ENCODE measurements around the gene SNX25. TPM values are rescaled to one million over a fixed set of nuclear protein-coding genes. Genes with fewer than 3 reads are reported as not detected.

SNX25 gene
- total and polyA plus RNA-seq, 4 donors, result 2.8 to 13.9 (median 5.0) TPM

DNA sequence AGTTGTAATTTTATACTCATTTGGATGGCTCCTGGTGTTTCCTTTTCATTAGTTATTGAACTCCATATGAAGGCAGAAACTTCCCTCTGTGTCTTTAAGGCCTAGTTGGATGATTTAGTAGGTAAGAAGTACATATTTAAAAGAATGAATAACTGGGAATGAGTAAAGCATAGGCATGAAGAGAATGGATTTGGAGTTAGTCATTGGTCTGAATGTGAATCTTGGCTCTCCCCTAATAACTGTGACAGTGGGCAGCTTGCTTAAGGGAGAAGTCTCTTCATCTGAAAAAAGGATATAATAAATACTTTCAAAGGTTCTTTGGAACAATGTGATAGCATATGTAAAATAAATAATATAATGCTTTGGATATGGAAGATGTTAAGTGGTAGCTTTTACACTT is 13.2 kb downstream of the SNX25 start:
- no peaks in the 10 kb centered on the region for H3K27me3 ChIP-seq (ENCODE audit: control insufficient read depth in 4 of 4, insufficient read depth in 4 of 4, low read length in 3 of 4)
- no peak overlapping the region for H3K9ac ChIP-seq (ENCODE audit: low read depth in 1 of 2, low read length in 2 of 2)
- H3K4me3 ChIP-seq (ENCODE audit: low read depth in 1 of 3, low read length in 3 of 3), result no peak overlapping the region
- TF ChIP-seq FOXA1 (IDR thresholded peaks at IDR 0.05) (no peak), HNF4A (conservative IDR thresholded peaks at IDR 0.05) (no peak), YY1 (IDR thresholded peaks at IDR 0.05) (no peak), JUND (IDR thresholded peaks at IDR 0.05) (no peak), GABPA (IDR thresholded peaks at IDR 0.05 in 1 of 2, conservative IDR thresholded peaks at IDR 0.05 in 1 of 2) (no peak), SP1 (IDR thresholded peaks at IDR 0.05) (no peak), FOXA2 (IDR thresholded peaks at IDR 0.05) (no peak), EGR1 (IDR thresholded peaks at IDR 0.05; ENCODE audit: low read depth in 2 of 2) (no peak), RXRA (IDR thresholded peaks at IDR 0.05) (no peak)
- TF ChIP-seq, protein P1, sequence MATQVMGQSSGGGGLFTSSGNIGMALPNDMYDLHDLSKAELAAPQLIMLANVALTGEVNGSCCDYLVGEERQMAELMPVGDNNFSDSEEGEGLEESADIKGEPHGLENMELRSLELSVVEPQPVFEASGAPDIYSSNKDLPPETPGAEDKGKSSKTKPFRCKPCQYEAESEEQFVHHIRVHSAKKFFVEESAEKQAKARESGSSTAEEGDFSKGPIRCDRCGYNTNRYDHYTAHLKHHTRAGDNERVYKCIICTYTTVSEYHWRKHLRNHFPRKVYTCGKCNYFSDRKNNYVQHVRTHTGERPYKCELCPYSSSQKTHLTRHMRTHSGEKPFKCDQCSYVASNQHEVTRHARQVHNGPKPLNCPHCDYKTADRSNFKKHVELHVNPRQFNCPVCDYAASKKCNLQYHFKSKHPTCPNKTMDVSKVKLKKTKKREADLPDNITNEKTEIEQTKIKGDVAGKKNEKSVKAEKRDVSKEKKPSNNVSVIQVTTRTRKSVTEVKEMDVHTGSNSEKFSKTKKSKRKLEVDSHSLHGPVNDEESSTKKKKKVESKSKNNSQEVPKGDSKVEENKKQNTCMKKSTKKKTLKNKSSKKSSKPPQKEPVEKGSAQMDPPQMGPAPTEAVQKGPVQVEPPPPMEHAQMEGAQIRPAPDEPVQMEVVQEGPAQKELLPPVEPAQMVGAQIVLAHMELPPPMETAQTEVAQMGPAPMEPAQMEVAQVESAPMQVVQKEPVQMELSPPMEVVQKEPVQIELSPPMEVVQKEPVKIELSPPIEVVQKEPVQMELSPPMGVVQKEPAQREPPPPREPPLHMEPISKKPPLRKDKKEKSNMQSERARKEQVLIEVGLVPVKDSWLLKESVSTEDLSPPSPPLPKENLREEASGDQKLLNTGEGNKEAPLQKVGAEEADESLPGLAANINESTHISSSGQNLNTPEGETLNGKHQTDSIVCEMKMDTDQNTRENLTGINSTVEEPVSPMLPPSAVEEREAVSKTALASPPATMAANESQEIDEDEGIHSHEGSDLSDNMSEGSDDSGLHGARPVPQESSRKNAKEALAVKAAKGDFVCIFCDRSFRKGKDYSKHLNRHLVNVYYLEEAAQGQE (IDR thresholded peaks at IDR 0.05), result no peak
- TF ChIP-seq, protein P2, sequence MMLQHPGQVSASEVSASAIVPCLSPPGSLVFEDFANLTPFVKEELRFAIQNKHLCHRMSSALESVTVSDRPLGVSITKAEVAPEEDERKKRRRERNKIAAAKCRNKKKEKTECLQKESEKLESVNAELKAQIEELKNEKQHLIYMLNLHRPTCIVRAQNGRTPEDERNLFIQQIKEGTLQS (IDR thresholded peaks at IDR 0.05), result no peak
- TF ChIP-seq, protein P3, sequence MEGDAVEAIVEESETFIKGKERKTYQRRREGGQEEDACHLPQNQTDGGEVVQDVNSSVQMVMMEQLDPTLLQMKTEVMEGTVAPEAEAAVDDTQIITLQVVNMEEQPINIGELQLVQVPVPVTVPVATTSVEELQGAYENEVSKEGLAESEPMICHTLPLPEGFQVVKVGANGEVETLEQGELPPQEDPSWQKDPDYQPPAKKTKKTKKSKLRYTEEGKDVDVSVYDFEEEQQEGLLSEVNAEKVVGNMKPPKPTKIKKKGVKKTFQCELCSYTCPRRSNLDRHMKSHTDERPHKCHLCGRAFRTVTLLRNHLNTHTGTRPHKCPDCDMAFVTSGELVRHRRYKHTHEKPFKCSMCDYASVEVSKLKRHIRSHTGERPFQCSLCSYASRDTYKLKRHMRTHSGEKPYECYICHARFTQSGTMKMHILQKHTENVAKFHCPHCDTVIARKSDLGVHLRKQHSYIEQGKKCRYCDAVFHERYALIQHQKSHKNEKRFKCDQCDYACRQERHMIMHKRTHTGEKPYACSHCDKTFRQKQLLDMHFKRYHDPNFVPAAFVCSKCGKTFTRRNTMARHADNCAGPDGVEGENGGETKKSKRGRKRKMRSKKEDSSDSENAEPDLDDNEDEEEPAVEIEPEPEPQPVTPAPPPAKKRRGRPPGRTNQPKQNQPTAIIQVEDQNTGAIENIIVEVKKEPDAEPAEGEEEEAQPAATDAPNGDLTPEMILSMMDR (IDR thresholded peaks at IDR 0.05; ENCODE audit: low read depth, low read length, missing input control), result no peak
- TF ChIP-seq, protein P4, sequence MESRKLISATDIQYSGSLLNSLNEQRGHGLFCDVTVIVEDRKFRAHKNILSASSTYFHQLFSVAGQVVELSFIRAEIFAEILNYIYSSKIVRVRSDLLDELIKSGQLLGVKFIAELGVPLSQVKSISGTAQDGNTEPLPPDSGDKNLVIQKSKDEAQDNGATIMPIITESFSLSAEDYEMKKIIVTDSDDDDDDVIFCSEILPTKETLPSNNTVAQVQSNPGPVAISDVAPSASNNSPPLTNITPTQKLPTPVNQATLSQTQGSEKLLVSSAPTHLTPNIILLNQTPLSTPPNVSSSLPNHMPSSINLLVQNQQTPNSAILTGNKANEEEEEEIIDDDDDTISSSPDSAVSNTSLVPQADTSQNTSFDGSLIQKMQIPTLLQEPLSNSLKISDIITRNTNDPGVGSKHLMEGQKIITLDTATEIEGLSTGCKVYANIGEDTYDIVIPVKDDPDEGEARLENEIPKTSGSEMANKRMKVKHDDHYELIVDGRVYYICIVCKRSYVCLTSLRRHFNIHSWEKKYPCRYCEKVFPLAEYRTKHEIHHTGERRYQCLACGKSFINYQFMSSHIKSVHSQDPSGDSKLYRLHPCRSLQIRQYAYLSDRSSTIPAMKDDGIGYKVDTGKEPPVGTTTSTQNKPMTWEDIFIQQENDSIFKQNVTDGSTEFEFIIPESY (IDR thresholded peaks at IDR 0.05), result no peak
- H3K36me3 ChIP-seq (ENCODE audit: control insufficient read depth in 4 of 4, insufficient read depth in 3 of 4, low read depth in 1 of 4, low read length in 3 of 4), result no peaks in the 10 kb centered on the region
- no peak for DNase-seq (ENCODE audit: low spot score)
- peaks cover 0 to 2% (median 0%) of the 10 kb centered on the region in 4 donors for H3K4me1 ChIP-seq (ENCODE audit: control insufficient read depth in 4 of 4, insufficient read depth in 4 of 4, low read length in 3 of 4)
- H3K27ac ChIP-seq (ENCODE audit: low read depth in 1 of 2, low read length in 2 of 2), result no peak overlapping the region
- H3K9me3 ChIP-seq (ENCODE audit: control insufficient read depth in 4 of 4, low read length in 3 of 4), result no peaks in the 10 kb centered on the region

DNA sequence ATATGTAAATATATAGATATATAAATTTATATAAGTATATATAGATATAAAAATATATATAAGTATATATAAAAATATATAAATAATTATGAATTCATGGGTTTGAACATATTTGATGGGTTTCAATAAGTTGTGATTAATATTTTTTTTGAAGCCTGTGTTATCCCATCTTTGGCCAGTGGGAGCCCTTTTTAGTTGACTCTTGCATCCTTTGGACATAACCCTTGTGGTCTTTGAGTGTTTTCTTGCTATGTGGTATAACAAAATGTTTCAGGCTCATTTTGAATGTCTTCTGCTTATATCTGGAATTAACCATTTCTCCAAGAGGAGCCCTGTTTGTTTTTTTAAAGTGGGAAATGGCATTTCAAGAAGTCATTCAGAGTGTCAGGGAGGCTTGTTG is 15.2 kb downstream of the SNX25 start:
- Histone ChIP-seq H3K27me3 (ENCODE audit: control insufficient read depth in 4 of 4, insufficient read depth in 4 of 4, low read length in 3 of 4) (no peaks in the 10 kb centered on the region), H3K36me3 (ENCODE audit: control insufficient read depth in 4 of 4, insufficient read depth in 3 of 4, low read depth in 1 of 4, low read length in 3 of 4) (no peaks in the 10 kb centered on the region), H3K27ac (ENCODE audit: low read depth in 1 of 2, low read length in 2 of 2) (no peak overlapping the region), H3K4me3 (ENCODE audit: low read depth in 1 of 3, low read length in 3 of 3) (no peak overlapping the region), H3K9me3 (ENCODE audit: control insufficient read depth in 4 of 4, low read length in 3 of 4) (no peaks in the 10 kb centered on the region), H3K9ac (ENCODE audit: low read depth in 1 of 2, low read length in 2 of 2) (no peak overlapping the region), H3K4me1 (ENCODE audit: control insufficient read depth in 4 of 4, insufficient read depth in 4 of 4, low read length in 3 of 4) (peaks cover 0 to 2% (median 0%) of the 10 kb centered on the region in 4 donors)
- no peak for DNase-seq (ENCODE audit: low spot score)
- TF ChIP-seq, protein P3 (IDR thresholded peaks at IDR 0.05; ENCODE audit: low read depth, low read length, missing input control), result peak; percentile 14
- no peak for TF ChIP-seq EGR1 (IDR thresholded peaks at IDR 0.05; ENCODE audit: low read depth in 2 of 2)

All from liver (tissue), 9 donors.